A172 (cell line): Measurements from ENCODE around the gene LRMDA. TPM values are rescaled to one million over a fixed set of nuclear protein-coding genes. Genes with fewer than 3 reads are reported as not detected.

Source experiments
- DNase-seq: peaks from one replicate; pipeline ENCODE4 v3.0.0-alpha.2; 2015; ENCODE audit warnings: low spot score
- total RNA-seq: library from RNA; depleted of rRNA; stranded (reverse); fragments of >200 nt; shearing (Covaris generic); gene quantifications from 2 replicates; pipeline ENCODE4 v1.2.3, GENCODE V29; 2014

LRMDA gene
- total RNA-seq, 1 experiment from 2014 or later, result not detected

GRCh38 chr10:76429368-76430060 is 998.1 kb downstream of the LRMDA start:
- no peak for DNase-seq

GRCh38 chr10:76430061-76430645 is 998.7 kb downstream of the LRMDA start:
- DNase-seq, result peak; percentile 47

- DNase-seq, result peak; percentile 82
These were observed 1000.9 kb downstream of the LRMDA start for GRCh38 chr10:76432016-76433012.

GRCh38 chr10:76433161-76434005 is 1002.0 kb downstream of the LRMDA start:
- DNase-seq, result no peak

- no peak for DNase-seq
These were observed 1003.7 kb downstream of the LRMDA start for GRCh38 chr10:76435157-76435556.

GRCh38 chr10:76436401-76436811 is 1005.0 kb downstream of the LRMDA start:
- no peak for DNase-seq

GRCh38 chr10:76436981-76437380 is 1005.6 kb downstream of the LRMDA start:
- DNase-seq, result no peak

- no peak for DNase-seq
These were observed 1009.0 kb downstream of the LRMDA start for GRCh38 chr10:76440426-76440825.

GRCh38 chr10:76442113-76442512 is 1010.7 kb downstream of the LRMDA start:
- no peak for DNase-seq

GRCh38 chr10:76444034-76444800 is 1012.8 kb downstream of the LRMDA start:
- no peak for DNase-seq

- DNase-seq, result no peak
These were observed 1016.2 kb downstream of the LRMDA start for GRCh38 chr10:76447578-76447977.

- DNase-seq, result no peak
These were observed 1020.5 kb downstream of the LRMDA start for GRCh38 chr10:76451911-76452310.

GRCh38 chr10:76453332-76453731 is 1021.9 kb downstream of the LRMDA start:
- no peak for DNase-seq

- no peak for DNase-seq
These were observed 1022.6 kb downstream of the LRMDA start for GRCh38 chr10:76453997-76454396.

- DNase-seq, result no peak
These were observed 1023.2 kb downstream of the LRMDA start for GRCh38 chr10:76454506-76455140.

GRCh38 chr10:76456197-76456596 is 1024.8 kb downstream of the LRMDA start:
- DNase-seq, result peak; percentile 23

- no peak for DNase-seq
These were observed 1027.7 kb downstream of the LRMDA start for GRCh38 chr10:76459016-76459730.

GRCh38 chr10:76461024-76461423 is 1029.6 kb downstream of the LRMDA start:
- DNase-seq, result no peak

- DNase-seq, result no peak
These were observed 1031.7 kb downstream of the LRMDA start for GRCh38 chr10:76463111-76463510.
